Breast epithelium (tissue), 3 donors: ENCODE measurements around the gene OTOF.

Experiments
- CTCF ChIP-seq, 3 donors: fragments of 450-650 bp; IDR thresholded peaks; one replicate each; pipeline ENCODE4 v1.5.1; 2016 to 2017; ENCODE audit warnings: antibody characterized with exemption in 3 of 3, mild to moderate bottlenecking in 3 of 3, moderate library complexity in 3 of 3
- POLR2A ChIP-seq: fragments of 450-650 bp; IDR thresholded peaks from one replicate; pipeline ENCODE4 v1.6.1; 2016; ENCODE audit warnings: antibody characterized with exemption, mild to moderate bottlenecking, moderate library complexity
- POLR2AphosphoS5 ChIP-seq, 3 donors: sonication (generic); formaldehyde crosslinking; IDR thresholded peaks; one replicate each; pipeline ENCODE4 v1.6.1; 2017; ENCODE audit warnings: antibody characterized with exemption in 3 of 3

DNA sequence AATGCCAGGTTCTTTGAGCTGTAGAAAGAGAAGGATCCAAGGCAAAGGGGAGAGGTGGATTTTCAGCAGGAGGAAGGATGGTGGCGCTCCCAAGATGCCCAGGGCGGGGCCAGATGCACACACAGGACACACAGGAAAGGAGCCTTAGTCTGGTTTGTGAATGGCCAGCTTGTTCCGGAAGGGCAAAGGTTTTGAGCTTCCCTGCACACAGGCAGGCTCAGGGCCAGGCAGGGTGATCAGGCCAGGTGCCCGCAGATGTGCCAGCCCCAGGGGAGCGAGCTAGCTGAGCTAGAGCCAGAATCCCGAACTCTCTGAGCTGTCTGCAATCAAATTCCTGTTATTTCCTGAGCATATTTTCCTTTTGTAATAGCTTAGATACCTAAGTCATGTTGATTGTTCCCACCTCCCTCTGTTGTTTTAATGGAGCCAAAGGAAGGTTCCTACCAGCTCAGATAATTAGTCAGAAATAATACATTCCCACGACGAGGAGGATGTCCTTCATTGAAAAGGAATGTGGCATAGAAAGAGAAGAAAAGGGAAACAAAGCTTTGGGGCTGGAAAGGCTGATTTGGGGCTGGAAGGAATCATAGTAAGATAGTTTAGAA is 13.7 kb upstream of the OTOF start:
- TF ChIP-seq CTCF (IDR thresholded peaks at IDR 0.05) (no peak), POLR2AphosphoS5 (IDR thresholded peaks at IDR 0.05) (no peak), POLR2A (no peak)
